Measurements from ENCODE around the gene ERCC4.
A peak's percentile ranks its signal among the peaks of the same experiment; 100 is the strongest.

The ERCC4 gene

GRCh38 chr16:13923703-13924298 lies 3.8 kb downstream of the ERCC4 start:
- H3K4me1 Mint-ChIP-seq (ENCODE audit: low read depth), result peaks cover 24% of the 10 kb centered on the region
- H3K4me3 Mint-ChIP-seq, result no peak overlapping the region
- H3K27me3 Mint-ChIP-seq, result no peaks in the 10 kb centered on the region
- no peaks in the 10 kb centered on the region for H3K9me3 Mint-ChIP-seq
- H3K27ac Mint-ChIP-seq, result no peak overlapping the region
- peaks cover 12% of the 10 kb centered on the region for H3K36me3 Mint-ChIP-seq (ENCODE audit: low read depth)

GRCh38 chr16:13926464-13926863 lies 6.5 kb downstream of the ERCC4 start:
- H3K27me3 Mint-ChIP-seq, result no peaks in the 10 kb centered on the region
- peaks cover 20% of the 10 kb centered on the region for H3K36me3 Mint-ChIP-seq (ENCODE audit: low read depth)
- H3K27ac Mint-ChIP-seq, result no peak overlapping the region
- H3K4me3 Mint-ChIP-seq, result no peak overlapping the region
- peaks cover 4% of the 10 kb centered on the region for H3K4me1 Mint-ChIP-seq (ENCODE audit: low read depth)
- H3K9me3 Mint-ChIP-seq, result no peaks in the 10 kb centered on the region

GRCh38 chr16:13926891-13927290 lies 6.9 kb downstream of the ERCC4 start:
- Mint-ChIP-seq H3K27ac (no peak overlapping the region), H3K27me3 (no peaks in the 10 kb centered on the region), H3K4me1 (ENCODE audit: low read depth) (peaks cover 4% of the 10 kb centered on the region), H3K9me3 (no peaks in the 10 kb centered on the region), H3K36me3 (ENCODE audit: low read depth) (peaks cover 21% of the 10 kb centered on the region), H3K4me3 (no peak overlapping the region)

GRCh38 chr16:13928646-13929045 lies 8.7 kb downstream of the ERCC4 start:
- Mint-ChIP-seq H3K4me1 (ENCODE audit: low read depth) (peaks cover 4% of the 10 kb centered on the region), H3K4me3 (no peak overlapping the region), H3K36me3 (ENCODE audit: low read depth) (peaks cover 26% of the 10 kb centered on the region), H3K27ac (no peak overlapping the region), H3K9me3 (no peaks in the 10 kb centered on the region), H3K27me3 (no peaks in the 10 kb centered on the region)

- peaks cover 44% of the 10 kb centered on the region for H3K36me3 Mint-ChIP-seq (ENCODE audit: low read depth)
- H3K4me3 Mint-ChIP-seq, result no peak overlapping the region
These were observed 11.9 kb downstream of the ERCC4 start for GRCh38 chr16:13931845-13932244.

GRCh38 chr16:13935408-13935807 lies 15.5 kb downstream of the ERCC4 start:
- Mint-ChIP-seq H3K36me3 (ENCODE audit: low read depth) (peaks cover 64% of the 10 kb centered on the region), H3K4me1 (ENCODE audit: low read depth) (peaks cover 15% of the 10 kb centered on the region), H3K9me3 (no peaks in the 10 kb centered on the region), H3K27ac (no peak overlapping the region), H3K4me3 (no peak overlapping the region), H3K27me3 (no peaks in the 10 kb centered on the region)

More at GRCh38 chr16:13931845-13932244, 11.9 kb downstream of the ERCC4 start:
- Mint-ChIP-seq H3K9me3 (no peaks in the 10 kb centered on the region), H3K27me3 (no peaks in the 10 kb centered on the region), H3K4me1 (ENCODE audit: low read depth) (peaks cover 8% of the 10 kb centered on the region), H3K27ac (no peak overlapping the region)

- H3K27ac Mint-ChIP-seq, result peak overlapping the region; percentile 0
- no peaks in the 10 kb centered on the region for H3K9me3 Mint-ChIP-seq
These were observed 16.2 kb downstream of the ERCC4 start for GRCh38 chr16:13936155-13936554.

GRCh38 chr16:13936596-13937081 lies 16.7 kb downstream of the ERCC4 start:
- H3K27ac Mint-ChIP-seq, result peak overlapping the region; percentile 0
- no peaks in the 10 kb centered on the region for H3K9me3 Mint-ChIP-seq
- no peak overlapping the region for H3K4me3 Mint-ChIP-seq
- H3K4me1 Mint-ChIP-seq (ENCODE audit: low read depth), result peaks cover 15% of the 10 kb centered on the region
- H3K36me3 Mint-ChIP-seq (ENCODE audit: low read depth), result peaks cover 57% of the 10 kb centered on the region
- no peaks in the 10 kb centered on the region for H3K27me3 Mint-ChIP-seq

More at GRCh38 chr16:13936155-13936554, 16.2 kb downstream of the ERCC4 start:
- Mint-ChIP-seq H3K4me1 (ENCODE audit: low read depth) (peaks cover 15% of the 10 kb centered on the region), H3K27me3 (no peaks in the 10 kb centered on the region), H3K36me3 (ENCODE audit: low read depth) (peaks cover 57% of the 10 kb centered on the region), H3K4me3 (no peak overlapping the region)

- Mint-ChIP-seq H3K4me1 (ENCODE audit: low read depth) (peaks cover 15% of the 10 kb centered on the region), H3K4me3 (no peak overlapping the region), H3K36me3 (ENCODE audit: low read depth) (peaks cover 51% of the 10 kb centered on the region), H3K9me3 (no peaks in the 10 kb centered on the region), H3K27me3 (no peaks in the 10 kb centered on the region), H3K27ac (no peak overlapping the region)
These were observed 17.5 kb downstream of the ERCC4 start for GRCh38 chr16:13937411-13937810.

GRCh38 chr16:13938480-13938879 lies 18.5 kb downstream of the ERCC4 start:
- Mint-ChIP-seq H3K36me3 (ENCODE audit: low read depth) (peaks cover 59% of the 10 kb centered on the region), H3K9me3 (no peaks in the 10 kb centered on the region), H3K4me1 (ENCODE audit: low read depth) (peaks cover 15% of the 10 kb centered on the region), H3K27ac (no peak overlapping the region), H3K27me3 (no peaks in the 10 kb centered on the region), H3K4me3 (no peak overlapping the region)

GRCh38 chr16:13939821-13940220 lies 19.9 kb downstream of the ERCC4 start:
- Mint-ChIP-seq H3K36me3 (ENCODE audit: low read depth) (peaks cover 57% of the 10 kb centered on the region), H3K4me3 (no peak overlapping the region), H3K4me1 (ENCODE audit: low read depth) (peaks cover 15% of the 10 kb centered on the region), H3K9me3 (no peaks in the 10 kb centered on the region), H3K27ac (no peak overlapping the region), H3K27me3 (no peaks in the 10 kb centered on the region)

- Mint-ChIP-seq H3K36me3 (ENCODE audit: low read depth) (peaks cover 55% of the 10 kb centered on the region), H3K9me3 (no peaks in the 10 kb centered on the region), H3K4me1 (ENCODE audit: low read depth) (peaks cover 15% of the 10 kb centered on the region), H3K27ac (no peak overlapping the region), H3K4me3 (no peak overlapping the region), H3K27me3 (no peaks in the 10 kb centered on the region)
These were observed 20.5 kb downstream of the ERCC4 start for GRCh38 chr16:13940397-13940933.

GRCh38 chr16:13944816-13945215 lies 24.9 kb downstream of the ERCC4 start:
- Mint-ChIP-seq H3K27me3 (no peaks in the 10 kb centered on the region), H3K27ac (no peak overlapping the region), H3K9me3 (no peaks in the 10 kb centered on the region), H3K4me3 (no peak overlapping the region), H3K36me3 (ENCODE audit: low read depth) (peaks cover 50% of the 10 kb centered on the region), H3K4me1 (ENCODE audit: low read depth) (no peaks in the 10 kb centered on the region)

GRCh38 chr16:13945744-13946485 lies 26.0 kb downstream of the ERCC4 start:
- Mint-ChIP-seq H3K4me3 (no peak overlapping the region), H3K36me3 (ENCODE audit: low read depth) (peaks cover 57% of the 10 kb centered on the region), H3K27ac (no peak overlapping the region), H3K9me3 (no peaks in the 10 kb centered on the region), H3K27me3 (no peaks in the 10 kb centered on the region), H3K4me1 (ENCODE audit: low read depth) (no peaks in the 10 kb centered on the region)

GRCh38 chr16:13948086-13948485 lies 28.1 kb downstream of the ERCC4 start:
- Mint-ChIP-seq H3K4me3 (no peak overlapping the region), H3K27me3 (no peaks in the 10 kb centered on the region), H3K9me3 (no peaks in the 10 kb centered on the region), H3K4me1 (ENCODE audit: low read depth) (no peaks in the 10 kb centered on the region), H3K36me3 (ENCODE audit: low read depth) (peaks cover 52% of the 10 kb centered on the region), H3K27ac (no peak overlapping the region)

Measured in stimulated activated naive CD8-positive, alpha-beta T cell treated with anti-CD3 and anti-CD28 coated beads, Interleukin-15, Interleukin-2, amounts not matched to agents 100 ng/mL and 50 ng/mL, for 24 hours (primary cell).